ENCODE results near the gene ERCC2. TPM values are rescaled to one million over a fixed set of nuclear protein-coding genes. Genes with fewer than 3 reads are reported as not detected.

The ERCC2 gene
- total and polyA plus RNA-seq, 2 of the 8 experiments (the other 6 are each of a cell fraction or from before 2014, with no cell fraction given), result 107 to 117 TPM

- TF ChIP-seq USF2 (IDR thresholded peaks at IDR 0.05; ENCODE audit: low read length), result no peak
- no peak for TF ChIP-seq TBP (IDR thresholded peaks at IDR 0.05; ENCODE audit: low read depth, low read length)
Observed at GRCh38 chr19:45409557-45409920, 39.2 kb upstream of the ERCC2 start (continued).
